HG02763 (cell line): ENCODE results near the gene TEX10.
"Not testable (repeated sequence)": the region's sequence is repeated elsewhere in the genome, so short reads cannot be mapped to it uniquely, and the experiment has no call there.

Experiments used
- ATAC-seq: cut with Tn5 transposase; IDR thresholded peaks from one replicate; pipeline ENCODE4 v1.9.1; 2021; ENCODE audit warnings: mild to moderate bottlenecking, moderate library complexity; ENCODE audit not compliant: unreplicated experiment

Gene TEX10

GRCh38 chr9:100352727-100353505, at the start of gene TEX10:
TEX10 (minus strand) TSS chr9:100352942; CDS start chr9:100349363, 3,579 bp downstream.
- ATAC-seq = peak; percentile 85

- ATAC-seq = no peak
These were observed 48.3 kb upstream of the TEX10 start for GRCh38 chr9:100401042-100401441.

GRCh38 chr9:100397529-100398266, 45.0 kb upstream of the TEX10 start:
- no peak for ATAC-seq

GRCh38 chr9:100396769-100397168, 44.0 kb upstream of the TEX10 start:
- no peak for ATAC-seq

- no peak for ATAC-seq
These were observed 42.1 kb upstream of the TEX10 start for GRCh38 chr9:100394816-100395215.

GRCh38 chr9:100394032-100394695, 41.4 kb upstream of the TEX10 start:
- ATAC-seq = no peak

- ATAC-seq = not testable (repeated sequence)
These were observed 40.2 kb upstream of the TEX10 start for GRCh38 chr9:100392989-100393388.

GRCh38 chr9:100379862-100380261, 27.1 kb upstream of the TEX10 start:
- no peak for ATAC-seq

GRCh38 chr9:100377015-100377414, 24.3 kb upstream of the TEX10 start:
- no peak for ATAC-seq

GRCh38 chr9:100375658-100376057, 22.9 kb upstream of the TEX10 start:
- no peak for ATAC-seq

GRCh38 chr9:100372648-100373047, 19.9 kb upstream of the TEX10 start:
- no peak for ATAC-seq

GRCh38 chr9:100370064-100370723, 17.5 kb upstream of the TEX10 start:
- no peak for ATAC-seq

GRCh38 chr9:100368672-100369071, 15.9 kb upstream of the TEX10 start:
- no peak for ATAC-seq

GRCh38 chr9:100366121-100366520, 13.4 kb upstream of the TEX10 start:
- no peak for ATAC-seq

- no peak for ATAC-seq
These were observed 11.3 kb upstream of the TEX10 start for GRCh38 chr9:100364013-100364412.

GRCh38 chr9:100359057-100359456, 6.3 kb upstream of the TEX10 start:
- no peak for ATAC-seq

GRCh38 chr9:100357501-100357900, 4.8 kb upstream of the TEX10 start:
- no peak for ATAC-seq

- ATAC-seq = no peak
These were observed 2.8 kb upstream of the TEX10 start for GRCh38 chr9:100355561-100355960.

GRCh38 chr9:100354121-100354800, 1.5 kb upstream of the TEX10 start:
- no peak for ATAC-seq

GRCh38 chr9:100352201-100352726, 478 bp downstream of the TEX10 start:
- ATAC-seq = peak; percentile 41
